Heart left ventricle (tissue), 13 donors: ENCODE results near the gene VWC2L.

Experiments used
- CTCF ChIP-seq, 12 donors: fragments of 200-600 bp; sonication (generic) in 4 of 12; IDR thresholded peaks; one replicate each; pipeline versions ENCODE4 v1.5.0 to v1.8.0; 2018 to 2022; ENCODE audit warnings: antibody characterized with exemption in 12 of 12, mild to moderate bottlenecking in 5 of 12
- POLR2A ChIP-seq, 2 donors: fragments of 450-650 bp; IDR thresholded peaks; one replicate each; pipeline ENCODE4 v1.6.1; 2017; ENCODE audit warnings: antibody characterized with exemption in 2 of 2, mild to moderate bottlenecking in 2 of 2, moderate library complexity in 2 of 2
- donor health status: ischemic (EF 13 %, LVEDD 7.1; RV severe dilation, severe dysfunction).
- donor health status: DM: no; HTN: yes; CAD: no.
- donor health status: DM: no; HTN: no; CAD: no.
- donor health status: ischemic (EF 25% LVEDD 6.9; RV normal size, moderate dysfunction).
- donor health status: ischemic (EF 25% LVEDD 5.7; RV mildly dilated, moderate dysfunction).
- donor health status: ischemic (EF 35%, LVEDD 5.7; RV mildly dilated, moderate dysfunction).
- donor health status: nonischemic (EF 11% LVEDD 7.7; RV severe dilation, severe dysfunction).
- donor health status: DM: yes; HTN: yes; CAD: no.
- donor health status: PGD.
- donor health status: ischemic (EF 29% LVEDD 5.4; RV normal size, mild dysfunction).
- donor health status: nonischemic (EF 23%, LVEDD 6.1; RV moderate dilation, normal function).

DNA sequence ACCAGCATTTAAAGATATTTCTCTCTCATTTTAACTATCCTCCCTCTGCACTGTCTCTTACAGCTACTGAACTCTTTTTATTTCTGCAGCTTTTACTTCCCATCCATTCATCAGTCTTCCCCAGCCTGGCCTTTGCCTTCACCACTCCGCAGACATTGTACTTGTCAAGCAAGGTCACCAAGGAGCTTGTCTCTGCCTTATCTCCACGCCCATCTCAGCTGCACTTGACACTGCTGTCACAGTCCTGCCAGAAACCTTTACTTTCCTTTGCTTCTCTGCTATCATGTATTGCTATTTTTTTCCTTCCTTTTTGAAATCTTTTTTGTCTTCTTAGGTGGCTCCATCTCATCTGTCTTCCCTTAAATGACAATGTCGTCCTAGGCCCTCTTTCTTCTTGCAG, 147.0 kb downstream of the VWC2L start:
- no peak for TF ChIP-seq CTCF (IDR thresholded peaks at IDR 0.05)
- no peak for TF ChIP-seq POLR2A (IDR thresholded peaks at IDR 0.05)
